ENCODE measurements around the gene MMP27.
A peak's percentile ranks its signal among the peaks of the same experiment; 100 is the strongest.
"Not testable (repeated sequence)": the region's sequence is repeated elsewhere in the genome, so short reads cannot be mapped to it uniquely, and the experiment has no call there.

MMP27 gene

GRCh38 chr11:102705626-102706025 lies at the start of gene MMP27:
Gene MMP27 (minus strand): TSS chr11:102705769. CDS start chr11:102705714, 55 bp downstream.
- peak; percentile 37 for FAIRE-seq

- no peak for FAIRE-seq
These were observed 47.7 kb upstream of the MMP27 start for GRCh38 chr11:102753267-102753666.

- no peak for FAIRE-seq
These were observed 46.1 kb upstream of the MMP27 start for GRCh38 chr11:102751673-102752072.

- no peak for FAIRE-seq
These were observed 43.6 kb upstream of the MMP27 start for GRCh38 chr11:102749101-102749722.

GRCh38 chr11:102746746-102747578 lies 41.4 kb upstream of the MMP27 start:
- FAIRE-seq, result not testable (repeated sequence)

GRCh38 chr11:102734650-102735049 lies 29.1 kb upstream of the MMP27 start:
- FAIRE-seq, result no peak

GRCh38 chr11:102733232-102733875 lies 27.8 kb upstream of the MMP27 start:
- FAIRE-seq, result no peak

- not testable (repeated sequence) for FAIRE-seq
These were observed 25.4 kb upstream of the MMP27 start for GRCh38 chr11:102730944-102731343.

GRCh38 chr11:102729849-102730815 lies 24.6 kb upstream of the MMP27 start:
- FAIRE-seq, result no peak

GRCh38 chr11:102727890-102728289 lies 22.3 kb upstream of the MMP27 start:
- no peak for FAIRE-seq

GRCh38 chr11:102724904-102725500 lies 19.4 kb upstream of the MMP27 start, which contains the start of gene MMP8:
Gene MMP8 (minus strand): TSS chr11:102724954. CDS start chr11:102724855, 99 bp downstream.
- no peak for FAIRE-seq

- FAIRE-seq, result no peak
These were observed 17.3 kb upstream of the MMP27 start for GRCh38 chr11:102722821-102723220.

GRCh38 chr11:102719620-102720277 lies 14.2 kb upstream of the MMP27 start:
- FAIRE-seq, result no peak

- no peak for FAIRE-seq
These were observed 11.7 kb upstream of the MMP27 start for GRCh38 chr11:102717280-102717679.

GRCh38 chr11:102716527-102716926 lies 11.0 kb upstream of the MMP27 start:
- no peak for FAIRE-seq

GRCh38 chr11:102712137-102712536 lies 6.6 kb upstream of the MMP27 start:
- FAIRE-seq, result no peak

- no peak for FAIRE-seq
These were observed 3.8 kb upstream of the MMP27 start for GRCh38 chr11:102709201-102709945.

GRCh38 chr11:102708654-102709053 lies 3.1 kb upstream of the MMP27 start:
- peak; percentile 81 for FAIRE-seq

GRCh38 chr11:102704841-102705240 lies 728 bp downstream of the MMP27 start:
- FAIRE-seq, result no peak

GRCh38 chr11:102703826-102704493 lies 1.6 kb downstream of the MMP27 start:
- FAIRE-seq, result no peak
